Body of pancreas (tissue), 4 donors: ENCODE measurements around the gene PSMB7. TPM values are rescaled to one million over a fixed set of nuclear protein-coding genes. Genes with fewer than 3 reads are reported as not detected.

Source experiments
- ATAC-seq: fragments of 150-250 bp; one replicate; pipeline ENCODE4 v1.9.1; 2016
- DNase-seq, 4 donors: peaks; one replicate each; pipeline ENCODE4 v3.0.0-alpha.2; 2019
- H3K27ac ChIP-seq, 4 donors: fragments of 200-600 bp; sonication (generic); 1 replicate in 3 of 4; 2 replicates in 1 of 4; pipeline versions ENCODE4 v1.5.1 to v1.6.1; 2016 to 2019; ENCODE audit warnings: mild to moderate bottlenecking in 1 of 4, mixed read lengths in 1 of 4, moderate library complexity in 1 of 4
- H3K27me3 ChIP-seq, 2 donors: fragments of 200-600 bp; sonication (generic); one replicate each; pipeline ENCODE4 v1.6.0; 2016; ENCODE audit warnings: mild to moderate bottlenecking in 1 of 2
- H3K36me3 ChIP-seq, 2 donors: fragments of 200-600 bp; sonication (generic); replicated peaks in 1 of 2; 2 replicates each; pipeline ENCODE4 v1.5.1; 2016; ENCODE audit warnings: low read depth in 2 of 2; ENCODE audit not compliant: insufficient read depth in 1 of 2
- H3K4me1 ChIP-seq: fragments of 200-600 bp; sonication (generic); one replicate; pipeline ENCODE4 v1.6.0; 2016
- H3K4me3 ChIP-seq, 2 donors: fragments of 200-600 bp; sonication (generic); 1 replicate in 1 of 2; 2 replicates in 1 of 2; pipeline ENCODE4 v1.5.1; 2016 to 2019
- H3K9me3 ChIP-seq, 3 donors: fragments of 200-600 bp; sonication (generic); 1 replicate in 2 of 3; 2 replicates in 1 of 3; pipeline ENCODE4 v1.5.1; 2016
- CTCF ChIP-seq, 7 experiments: fragments of 450-650 bp in 4 of 7; fragments of 200-600 bp in 3 of 7; sonication (generic) in 3 of 7; IDR thresholded peaks; one replicate each; pipeline ENCODE4 v1.5.1; 2016 to 2019; ENCODE audit warnings: antibody characterized with exemption in 7 of 7
- POLR2A ChIP-seq, 3 donors: fragments of 450-650 bp; IDR thresholded peaks; one replicate each; pipeline ENCODE4 v1.6.1; 2016; ENCODE audit warnings: antibody characterized with exemption in 3 of 3, mild to moderate bottlenecking in 2 of 3
- WGBS, 2 donors: methylation state at CpG; one replicate each; pipeline ENCODE4 v1.1.5; 2017; 5-methylcytosine and 5-hydroxymethylcytosine counted together
- intact Hi-C: fragments of 100-400 bp; cut with DNase I; formaldehyde crosslinking; loops from one replicate; pipeline ENCODE4 v1.15.1; 2023
- total RNA-seq, 2 donors: library from RNA; depleted of rRNA; stranded (reverse); fragments of >200 nt; gene quantifications; one replicate each; pipeline ENCODE4 v1.1.0, GENCODE V29; 2016

The PSMB7 gene
- total RNA-seq, 2 donors from 2014 or later = 31.6 to 93.9 TPM

GRCh38 chr9:124322618-124323432 is 92.4 kb downstream of the PSMB7 start:
- Histone ChIP-seq H3K4me1 (no peaks in the 10 kb centered on the region), H3K4me3 (no peak overlapping the region), H3K36me3 (peaks cover 6 to 18% of the 10 kb centered on the region in 2 donors), H3K27ac (no peak overlapping the region), H3K27me3 (no peaks in the 10 kb centered on the region), H3K9me3 (no peaks in the 10 kb centered on the region)
- no peak for ATAC-seq
- TF ChIP-seq POLR2A (IDR thresholded peaks at IDR 0.05) (no peak), CTCF (IDR thresholded peaks at IDR 0.05) (no peak)
- intact Hi-C loops = loop anchor here (5.0 kb wide), 2 partner anchors 49 to 191 kb away; no protein-coding TSS in a partner anchor
- WGBS, 2 donors = 82 to 91% methylated on average over 18 of the region's 18 CpGs
- DNase-seq = no peak

- ATAC-seq (no peak), DNase-seq (no peak)
- Histone ChIP-seq H3K27me3 (no peaks in the 10 kb centered on the region), H3K9me3 (no peaks in the 10 kb centered on the region), H3K4me3 (no peak overlapping the region), H3K36me3 (peaks cover 2 to 11% of the 10 kb centered on the region in 2 donors), H3K27ac (no peak overlapping the region), H3K4me1 (no peaks in the 10 kb centered on the region)
- no peak for TF ChIP-seq CTCF (IDR thresholded peaks at IDR 0.05)
- TF ChIP-seq POLR2A (IDR thresholded peaks at IDR 0.05) = no peak
- intact Hi-C loops = loop anchor here (5.0 kb wide), 2 partner anchors 50 to 190 kb away; no protein-coding TSS in a partner anchor
- WGBS, 2 donors = 82 to 92% methylated on average over 4 of the region's 4 CpGs
Measured at GRCh38 chr9:124321935-124322334, 93.3 kb downstream of the PSMB7 start.

GRCh38 chr9:124321416-124321815 is 93.8 kb downstream of the PSMB7 start:
- Histone ChIP-seq H3K4me3 (no peak overlapping the region), H3K27ac (no peak overlapping the region), H3K36me3 (peaks cover 0 to 7% of the 10 kb centered on the region in 2 donors), H3K9me3 (no peaks in the 10 kb centered on the region), H3K4me1 (no peaks in the 10 kb centered on the region), H3K27me3 (no peaks in the 10 kb centered on the region)
- TF ChIP-seq POLR2A (IDR thresholded peaks at IDR 0.05) (no peak), CTCF (IDR thresholded peaks at IDR 0.05) (no peak)
- intact Hi-C loops = loop anchor here (5.0 kb wide), 2 partner anchors 51 to 189 kb away; no protein-coding TSS in a partner anchor
- DNase-seq = no peak
- 83 to 85% methylated on average over 6 to 12 of the region's 12 CpGs for WGBS, 2 donors
- no peak for ATAC-seq

- peak; percentile 85 for ATAC-seq
- Histone ChIP-seq H3K36me3 (peaks cover 0 to 8% of the 10 kb centered on the region in 2 donors), H3K4me1 (no peaks in the 10 kb centered on the region), H3K4me3 (no peak overlapping the region), H3K27ac (no peak overlapping the region), H3K27me3 (no peaks in the 10 kb centered on the region), H3K9me3 (no peaks in the 10 kb centered on the region)
- intact Hi-C loops = loop anchor here (5.0 kb wide), 2 partner anchors 52 to 188 kb away; no protein-coding TSS in a partner anchor
- peak; percentile 68 to 76 (median 72) for DNase-seq
- WGBS, 2 donors = 62 to 72% methylated on average over 10 to 17 of the region's 17 CpGs
- no peak for TF ChIP-seq POLR2A (IDR thresholded peaks at IDR 0.05)
- peak; percentile 65 to 86 (median 81) for TF ChIP-seq CTCF (IDR thresholded peaks at IDR 0.05)
Measured at GRCh38 chr9:124320062-124320973, 94.9 kb downstream of the PSMB7 start.
